Effector memory CD4-positive, alpha-beta T cell (primary cell): ENCODE measurements around the gene NOX1.

Experiments
- DNase-seq, 3 donors: peaks; one replicate each; pipeline ENCODE4 v3.0.0-alpha.2; 2020
- H3K27ac ChIP-seq: 2 replicates; pipeline ENCODE4 v1.7.0; 2013; ENCODE audit warnings: mild to moderate bottlenecking, low read length, moderate library complexity; ENCODE audit not compliant: insufficient read depth, poor library complexity, severe bottlenecking
- H3K27me3 ChIP-seq: replicated peaks from 2 replicates; pipeline ENCODE4 v1.7.0; 2013; ENCODE audit warnings: mild to moderate bottlenecking, low read length; ENCODE audit not compliant: insufficient read depth, control insufficient read depth, poor library complexity, severe bottlenecking
- H3K36me3 ChIP-seq: 2 replicates; pipeline ENCODE4 v1.7.0; 2013; ENCODE audit warnings: mild to moderate bottlenecking, low read length, moderate library complexity; ENCODE audit not compliant: control insufficient read depth, insufficient read depth
- H3K4me1 ChIP-seq: 2 replicates; pipeline ENCODE4 v1.7.0; 2013; ENCODE audit warnings: low read length, mild to moderate bottlenecking; ENCODE audit not compliant: control insufficient read depth, insufficient read depth, poor library complexity, severe bottlenecking
- H3K4me3 ChIP-seq: 2 replicates; pipeline ENCODE4 v1.7.0; 2013; ENCODE audit warnings: low read length, low read depth, mild to moderate bottlenecking; ENCODE audit not compliant: insufficient read depth, poor library complexity, severe bottlenecking
- H3K9me3 ChIP-seq: 2 replicates; pipeline ENCODE4 v1.7.0; 2013; ENCODE audit warnings: mild to moderate bottlenecking, low read length, moderate library complexity; ENCODE audit not compliant: control insufficient read depth

NOX1 gene

DNA sequence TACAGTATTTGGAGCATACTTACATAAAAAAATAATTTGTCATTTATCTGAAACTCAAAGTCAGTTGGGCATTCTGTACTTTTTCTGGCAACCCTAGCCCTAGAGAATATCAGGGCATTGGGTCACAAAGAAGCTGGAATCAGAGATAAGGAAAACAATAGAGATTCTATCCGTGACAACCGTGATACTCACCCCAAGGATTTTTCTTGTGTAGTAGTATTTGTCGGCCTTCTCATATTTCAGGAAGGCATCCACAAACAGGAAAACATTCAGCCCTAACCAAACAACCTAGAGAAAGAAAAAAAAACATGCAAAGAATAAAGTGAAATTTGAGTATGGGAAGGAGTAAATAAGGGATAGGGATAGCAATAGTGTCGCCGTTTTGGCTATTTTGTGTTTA, 3.6 kb downstream of the NOX1 start:
- Histone ChIP-seq H3K4me3 (no peak overlapping the region), H3K4me1 (no peaks in the 10 kb centered on the region), H3K27ac (no peak overlapping the region), H3K27me3 (no peaks in the 10 kb centered on the region), H3K9me3 (no peaks in the 10 kb centered on the region), H3K36me3 (no peaks in the 10 kb centered on the region)
- no peak for DNase-seq

DNA sequence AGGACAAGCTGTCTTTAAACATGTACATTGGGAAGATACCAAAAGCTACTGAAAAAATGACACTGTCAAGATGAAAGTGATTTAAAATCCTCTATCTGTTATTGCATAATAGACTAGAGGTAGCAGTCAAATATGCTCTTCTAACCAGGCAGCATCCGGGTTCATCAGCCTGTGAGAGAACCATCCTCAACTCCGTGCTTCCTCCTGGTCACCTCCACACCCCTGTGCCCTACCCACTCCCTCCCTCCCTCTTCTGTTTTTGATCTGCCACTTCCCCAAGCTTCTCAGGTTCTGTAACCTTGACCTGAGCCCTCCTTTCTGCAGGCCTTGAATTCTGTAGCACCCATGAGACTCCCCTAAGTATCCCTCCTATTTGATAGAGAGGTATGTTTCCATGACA, 5.9 kb downstream of the NOX1 start:
- H3K36me3 ChIP-seq, result no peaks in the 10 kb centered on the region
- no peak for DNase-seq
- no peaks in the 10 kb centered on the region for H3K27me3 ChIP-seq
- no peak overlapping the region for H3K27ac ChIP-seq
- H3K4me1 ChIP-seq, result no peaks in the 10 kb centered on the region
- H3K9me3 ChIP-seq, result no peaks in the 10 kb centered on the region
- H3K4me3 ChIP-seq, result no peak overlapping the region

DNA sequence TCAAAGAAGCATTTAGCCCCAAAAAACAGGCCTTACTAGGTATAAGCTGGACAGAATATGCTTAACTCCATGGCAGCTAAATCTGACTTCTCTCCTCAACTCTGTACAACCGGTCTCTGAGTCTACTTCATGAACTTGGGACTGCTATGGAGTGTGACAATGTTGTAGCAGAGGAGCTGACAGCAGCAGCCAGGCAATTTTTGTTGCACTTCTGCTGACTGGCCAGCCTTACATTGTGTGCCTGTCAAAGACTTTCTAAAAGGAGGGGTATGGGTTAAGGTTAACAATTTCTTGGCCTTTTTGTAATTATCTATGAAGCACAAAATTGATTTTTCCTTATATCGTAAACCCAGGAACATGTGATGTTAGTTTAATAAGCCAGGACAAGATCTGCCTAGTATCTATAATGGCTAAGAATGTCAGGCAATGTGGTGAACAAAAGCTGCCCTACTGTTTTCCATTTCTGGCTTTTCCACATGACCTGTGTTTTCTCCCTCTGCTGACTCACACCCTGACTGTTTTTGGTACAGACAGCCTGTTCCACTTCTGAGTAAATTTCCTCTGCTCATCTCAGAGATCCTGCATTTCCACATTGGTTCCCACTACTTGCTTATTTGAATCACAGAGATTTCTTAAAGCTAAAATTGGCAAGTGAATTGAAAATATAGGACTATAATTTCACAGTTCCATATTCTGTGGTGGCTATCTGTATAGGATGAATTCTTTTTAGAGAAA, 9.3 kb downstream of the NOX1 start:
- Histone ChIP-seq H3K27ac (no peak overlapping the region), H3K4me3 (no peak overlapping the region)
- no peak for DNase-seq

DNA sequence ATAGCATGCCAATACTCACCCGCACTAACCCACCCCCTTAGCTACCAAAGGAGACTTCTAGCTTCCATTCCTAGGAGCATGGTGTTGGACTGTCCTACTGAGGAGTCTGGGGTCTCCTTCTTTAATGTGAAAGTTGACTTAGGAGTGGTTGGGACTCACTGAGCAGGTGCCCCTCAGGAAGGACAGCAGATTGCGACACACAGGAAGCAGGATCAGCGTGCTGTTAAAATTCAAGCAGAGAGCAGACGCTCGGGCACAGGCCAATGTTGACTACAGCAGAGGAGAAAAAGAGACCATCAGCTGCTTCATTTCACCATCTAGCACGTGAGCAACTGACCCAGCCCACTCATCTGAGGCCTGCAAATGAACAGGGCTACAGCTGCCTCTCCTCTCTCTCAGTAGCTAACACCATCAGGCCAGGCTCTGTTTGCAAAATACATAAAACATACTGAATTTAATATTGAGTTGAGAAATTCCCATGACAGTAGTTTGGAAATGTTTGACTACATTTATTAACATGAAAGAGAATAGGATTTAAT, 10.8 kb downstream of the NOX1 start:
- Histone ChIP-seq H3K27me3 (no peaks in the 10 kb centered on the region), H3K27ac (no peak overlapping the region), H3K9me3 (no peaks in the 10 kb centered on the region), H3K36me3 (no peaks in the 10 kb centered on the region), H3K4me1 (no peaks in the 10 kb centered on the region), H3K4me3 (no peak overlapping the region)
- no peak for DNase-seq

More for the DNA sequence above, 9.3 kb downstream of the NOX1 start:
- Histone ChIP-seq H3K27me3 (no peaks in the 10 kb centered on the region), H3K9me3 (no peaks in the 10 kb centered on the region), H3K36me3 (no peaks in the 10 kb centered on the region), H3K4me1 (no peaks in the 10 kb centered on the region)

DNA sequence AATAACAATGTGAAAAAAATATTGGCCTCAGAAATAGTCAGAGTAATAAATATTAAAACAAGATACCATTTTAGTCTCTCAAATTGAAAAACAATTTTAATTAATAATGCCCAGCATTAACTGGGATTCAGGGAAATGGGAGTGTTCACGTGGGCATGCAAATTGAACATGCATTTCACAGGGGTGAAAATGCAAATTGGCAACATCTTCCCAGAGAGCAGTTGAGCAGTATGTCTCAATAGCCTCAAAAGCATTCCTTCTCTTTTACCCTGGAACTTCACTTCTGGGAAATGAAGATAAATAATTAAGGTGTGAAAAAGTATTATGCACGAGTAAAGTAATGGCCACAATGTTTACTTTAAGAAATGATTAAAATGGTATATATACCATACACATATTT, 21.3 kb downstream of the NOX1 start:
- no peak for DNase-seq
- H3K4me3 ChIP-seq, result no peak overlapping the region
- no peaks in the 10 kb centered on the region for H3K36me3 ChIP-seq
- no peaks in the 10 kb centered on the region for H3K27me3 ChIP-seq
- H3K4me1 ChIP-seq, result no peaks in the 10 kb centered on the region
- H3K9me3 ChIP-seq, result no peaks in the 10 kb centered on the region
- no peak overlapping the region for H3K27ac ChIP-seq

DNA sequence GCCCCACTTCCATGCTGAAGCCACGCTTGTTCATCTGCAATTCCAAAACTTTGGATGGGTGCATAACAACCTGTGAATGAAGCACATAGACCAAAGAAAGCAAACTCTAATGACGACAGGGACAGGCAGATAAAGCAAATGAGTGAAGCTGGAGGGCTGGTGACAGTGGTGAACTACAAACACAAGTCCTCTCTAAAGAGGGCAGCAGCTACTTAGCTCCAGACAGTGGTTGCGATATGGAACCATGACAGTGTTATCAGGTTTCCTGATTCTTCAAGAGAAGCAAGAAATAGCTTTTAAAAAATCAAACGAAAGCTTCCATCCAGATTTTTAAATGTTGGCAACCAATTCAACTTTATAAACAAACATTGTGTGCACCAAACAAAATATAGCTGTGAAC, 23.8 kb downstream of the NOX1 start:
- Histone ChIP-seq H3K27me3 (no peaks in the 10 kb centered on the region), H3K27ac (no peak overlapping the region), H3K36me3 (no peaks in the 10 kb centered on the region), H3K4me3 (no peak overlapping the region), H3K9me3 (no peaks in the 10 kb centered on the region), H3K4me1 (no peaks in the 10 kb centered on the region)
- DNase-seq, result no peak

DNA sequence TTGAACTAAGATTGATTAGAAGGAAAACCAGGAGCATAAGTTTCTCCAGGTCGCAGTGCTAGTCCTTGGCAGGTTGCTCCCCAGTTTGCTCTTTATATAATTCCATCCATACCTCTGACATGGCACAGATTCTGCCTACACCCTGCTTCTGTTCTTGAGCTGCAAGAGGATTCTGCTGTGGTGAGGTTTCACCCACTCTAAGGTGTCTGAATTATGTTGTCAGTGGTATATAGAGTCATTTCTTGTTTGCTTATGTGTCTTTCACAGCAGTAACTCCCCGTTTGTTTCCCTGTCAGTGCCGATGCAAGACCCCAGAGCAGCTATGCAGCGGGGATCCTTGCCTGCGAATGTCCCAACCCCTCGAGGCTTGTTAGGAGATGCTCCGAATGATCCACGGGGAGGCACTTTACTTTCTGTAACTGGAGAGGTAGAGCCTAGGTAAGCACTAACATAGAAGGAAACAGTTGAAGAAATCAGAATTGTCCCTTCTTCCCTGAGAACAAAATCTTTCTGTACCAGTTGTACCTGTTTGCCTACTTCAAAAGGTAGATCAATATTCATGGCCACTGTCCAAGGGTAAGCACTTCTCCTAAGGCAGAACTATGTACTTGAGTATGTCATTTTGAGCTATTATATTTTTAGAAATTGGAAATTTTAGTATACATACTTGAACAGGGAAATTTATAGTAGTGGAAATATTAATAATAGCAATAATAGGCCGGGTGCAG, 42.8 kb downstream of the NOX1 start:
- no peak for DNase-seq
- Histone ChIP-seq H3K36me3 (peaks cover 18% of the 10 kb centered on the region), H3K4me1 (no peaks in the 10 kb centered on the region)

DNA sequence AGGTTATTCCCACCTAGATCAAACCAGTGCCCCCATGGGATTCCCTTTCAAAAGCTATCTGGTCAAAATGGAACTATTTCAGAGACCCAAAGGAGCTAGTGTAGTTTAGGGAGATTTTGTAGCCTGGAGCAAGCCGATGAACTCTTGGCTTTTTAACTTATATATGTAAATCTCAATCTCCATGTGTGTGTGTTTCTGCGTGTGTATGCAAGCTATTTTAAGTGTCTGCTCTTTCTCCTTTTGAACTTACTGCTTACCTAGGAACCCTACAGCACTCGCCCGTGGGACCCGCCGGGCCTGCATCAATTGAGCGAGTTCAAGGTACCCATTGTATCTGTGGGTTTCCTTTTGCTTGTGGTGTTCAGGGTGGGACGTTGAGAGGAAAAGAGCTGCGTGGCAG, 43.6 kb downstream of the NOX1 start:
- DNase-seq, result no peak
- Histone ChIP-seq H3K36me3 (peaks cover 18% of the 10 kb centered on the region), H3K27me3 (no peaks in the 10 kb centered on the region), H3K4me1 (no peaks in the 10 kb centered on the region), H3K27ac (peak overlapping the region; percentile 61), H3K4me3 (no peak overlapping the region), H3K9me3 (no peaks in the 10 kb centered on the region)

More for the DNA sequence above, 42.8 kb downstream of the NOX1 start:
- no peaks in the 10 kb centered on the region for H3K9me3 ChIP-seq
- H3K27ac ChIP-seq, result no peak overlapping the region
- no peaks in the 10 kb centered on the region for H3K27me3 ChIP-seq
- H3K4me3 ChIP-seq, result no peak overlapping the region

DNA sequence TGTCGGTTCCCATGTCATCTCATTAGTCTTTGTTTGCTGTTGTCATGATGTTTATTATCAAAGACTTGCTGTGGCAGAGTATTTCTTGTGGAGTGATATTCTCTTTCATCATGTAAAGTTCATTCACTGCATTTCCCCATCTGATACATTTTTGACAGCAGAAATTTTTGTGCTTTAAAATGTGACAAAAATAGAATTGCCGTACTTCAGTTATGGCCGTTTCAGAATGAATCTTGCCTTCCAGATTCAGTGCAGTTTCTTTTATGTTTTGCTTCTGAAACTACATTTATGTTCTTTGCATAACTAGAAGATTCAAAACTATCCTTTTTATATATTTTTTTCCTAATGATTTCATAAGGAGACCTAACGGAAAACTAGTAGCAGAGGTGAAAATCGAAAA, 44.0 kb downstream of the NOX1 start:
- no peaks in the 10 kb centered on the region for H3K27me3 ChIP-seq
- H3K36me3 ChIP-seq, result peaks cover 18% of the 10 kb centered on the region
- peak overlapping the region; percentile 61 for H3K27ac ChIP-seq
- no peak overlapping the region for H3K4me3 ChIP-seq
- no peaks in the 10 kb centered on the region for H3K9me3 ChIP-seq
- no peaks in the 10 kb centered on the region for H3K4me1 ChIP-seq
- no peak for DNase-seq

DNA sequence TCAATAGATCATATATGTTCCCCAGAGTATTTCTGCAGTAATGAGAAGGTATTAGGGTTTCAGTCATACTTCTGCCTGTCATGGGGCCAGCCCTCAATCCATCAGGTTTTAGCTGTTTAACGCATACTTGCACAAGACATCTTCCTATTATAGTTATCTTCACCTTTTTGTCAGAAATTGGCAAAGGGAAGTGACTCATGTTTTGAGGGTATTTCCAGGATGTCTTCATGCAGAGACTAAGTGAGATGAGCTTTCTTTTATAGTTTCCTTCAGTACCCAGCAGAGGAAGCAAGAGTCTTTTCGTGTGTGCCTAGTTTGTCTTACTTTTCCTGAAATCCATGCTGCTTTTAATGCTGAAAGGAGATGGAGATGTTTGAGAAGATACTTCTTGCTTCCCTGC, 44.4 kb downstream of the NOX1 start:
- no peaks in the 10 kb centered on the region for H3K4me1 ChIP-seq
- H3K9me3 ChIP-seq, result no peaks in the 10 kb centered on the region
- H3K4me3 ChIP-seq, result no peak overlapping the region
- no peaks in the 10 kb centered on the region for H3K27me3 ChIP-seq
- H3K27ac ChIP-seq, result peak overlapping the region; percentile 61
- no peak for DNase-seq
- peaks cover 18% of the 10 kb centered on the region for H3K36me3 ChIP-seq
